Keratinocyte (primary cell): Measurements from ENCODE around the gene CCSER1. TPM values are rescaled to one million over a fixed set of nuclear protein-coding genes. Genes with fewer than 3 reads are reported as not detected.

Experiments used
- DNase-seq: peaks from one replicate; pipeline ENCODE4 v3.0.0-alpha.2; 2011; ENCODE audit warnings: low read depth, missing footprints, low spot score
- FAIRE-seq: peaks from 2 replicates; lab custom pipeline; 2011; peaks lifted over from hg19 to GRCh38; lab: Jason Lieb, UNC
- H2AFZ ChIP-seq: 2 replicates; pipeline ENCODE4 v1.6.0; 2012; ENCODE audit warnings: low read length, control low read depth, inconsistent platforms; ENCODE audit not compliant: control insufficient read depth
- H3K27ac ChIP-seq: 2 replicates; pipeline ENCODE4 v1.5.1; 2011; ENCODE audit warnings: low read length; ENCODE audit not compliant: control insufficient read depth, insufficient read depth
- H3K27me3 ChIP-seq: 3 replicates; pipeline ENCODE4 v1.6.0; 2011; ENCODE audit warnings: low read length; ENCODE audit not compliant: control insufficient read depth, insufficient read depth; ENCODE audit errors: extremely low read depth
- H3K36me3 ChIP-seq, 2 experiments: 2 replicates in 1 of 2; 3 replicates in 1 of 2; pipeline ENCODE4 v1.5.1; 2011; ENCODE audit warnings: low read length in 2 of 2, mild to moderate bottlenecking in 1 of 2; ENCODE audit not compliant: control insufficient read depth in 2 of 2, insufficient read depth in 2 of 2; ENCODE audit errors: extremely low read depth in 1 of 2
- H3K4me1 ChIP-seq: 3 replicates; pipeline ENCODE4 v1.5.1; 2011; ENCODE audit warnings: low read length; ENCODE audit not compliant: control insufficient read depth, insufficient read depth; ENCODE audit errors: extremely low read depth
- H3K4me2 ChIP-seq: 3 replicates; pipeline ENCODE4 v1.6.0; 2011; ENCODE audit warnings: low read depth, low read length; ENCODE audit not compliant: control insufficient read depth, insufficient read depth; ENCODE audit errors: extremely low read depth
- H3K4me3 ChIP-seq, 3 experiments: fragments of 200-600 bp in 1 of 3; sonication (generic) in 1 of 3; 2 replicates in 2 of 3; 3 replicates in 1 of 3; pipeline ENCODE4 v1.5.1; 2011 to 2016; ENCODE audit warnings: low read length in 3 of 3, mild to moderate bottlenecking in 3 of 3, control low read depth in 2 of 3, inconsistent platforms in 1 of 3, low read depth in 1 of 3, mixed read lengths in 1 of 3, mixed run types in 1 of 3, moderate library complexity in 1 of 3; ENCODE audit not compliant: control insufficient read depth in 2 of 3, insufficient read depth in 2 of 3; ENCODE audit errors: extremely low read depth in 1 of 3
- H3K79me2 ChIP-seq: 2 replicates; pipeline ENCODE4 v1.6.0; 2012; ENCODE audit warnings: low read length; ENCODE audit not compliant: control insufficient read depth, insufficient read depth
- H3K9ac ChIP-seq: 3 replicates; pipeline ENCODE4 v1.6.0; 2011; ENCODE audit warnings: low read length; ENCODE audit not compliant: control insufficient read depth, insufficient read depth; ENCODE audit errors: extremely low read depth
- H3K9me1 ChIP-seq: 3 replicates; pipeline ENCODE4 v1.6.0; 2011; ENCODE audit warnings: low read length; ENCODE audit not compliant: control insufficient read depth, insufficient read depth; ENCODE audit errors: extremely low read depth
- H3K9me3 ChIP-seq: 2 replicates; pipeline ENCODE4 v1.5.1; 2012; ENCODE audit warnings: low read depth, low read length; ENCODE audit not compliant: control insufficient read depth
- H4K20me1 ChIP-seq: 3 replicates; pipeline ENCODE4 v1.6.0; 2011; ENCODE audit warnings: low read length; ENCODE audit not compliant: control insufficient read depth, insufficient read depth; ENCODE audit errors: extremely low read depth
- EZH2 ChIP-seq: IDR thresholded peaks from one replicate; pipeline ENCODE4 v1.6.1; 2012; ENCODE audit warnings: inconsistent platforms, mild to moderate bottlenecking, low read length, moderate library complexity
- dilution Hi-C: fragments of 300-500 bp; cut with MboI; formaldehyde crosslinking; loops from one replicate; pipeline ENCODE4 v1.7.0; 2020; ENCODE audit warnings: low sequenced_read_pairs; ENCODE audit not compliant: extremely low pct_ligation_motif_present
- polyA plus RNA-seq, 5 experiments: library from polyadenylated mRNA; depleted of rRNA in 3 of 5; stranded (reverse) in 3 of 5; stranded (forward) in 1 of 5; unstranded in 1 of 5; fragments of >200 nt; gene quantifications; 1 replicate in 1 of 5; 2 replicates in 3 of 5; 3 replicates in 1 of 5; pipeline versions ENCODE4 v1.2.1 to v1.2.3, GENCODE V29; 2011 to 2012; ENCODE audit warnings: missing spikeins in 2 of 5, low read depth in 1 of 5, low replicate concordance in 1 of 5
- TF ChIP-seq, protein P1 (sequence below), 3 experiments: IDR thresholded peaks in 1 of 3; conservative IDR thresholded peaks in 1 of 3; optimal IDR thresholded peaks in 1 of 3; 2 replicates in 2 of 3; 3 replicates in 1 of 3; pipeline versions ENCODE3 to v1.5.1; 2011; ENCODE audit warnings: low read length in 3 of 3, mild to moderate bottlenecking in 3 of 3, moderate library complexity in 2 of 3, control low read depth in 1 of 3, inconsistent platforms in 1 of 3; ENCODE audit not compliant: insufficient read depth in 2 of 3; ENCODE audit errors: extremely low read depth in 1 of 3

CCSER1 gene
- polyA plus RNA-seq, 1 donor (not counting 4 experiments of a cell fraction or from before 2014, with no cell fraction given) = 1.2 TPM

- FAIRE-seq = no peak
- dilution Hi-C loops = no loop called here
- H3K4me1 ChIP-seq = peaks cover 9% of the 10 kb centered on the region
- no peak overlapping the region for H3K4me2 ChIP-seq
- no peaks in the 10 kb centered on the region for H3K9me1 ChIP-seq
- H3K9ac ChIP-seq = no peak overlapping the region
- H3K9me3 ChIP-seq = no peaks in the 10 kb centered on the region
- no peaks in the 10 kb centered on the region for H3K36me3 ChIP-seq
- TF ChIP-seq, protein P1, sequence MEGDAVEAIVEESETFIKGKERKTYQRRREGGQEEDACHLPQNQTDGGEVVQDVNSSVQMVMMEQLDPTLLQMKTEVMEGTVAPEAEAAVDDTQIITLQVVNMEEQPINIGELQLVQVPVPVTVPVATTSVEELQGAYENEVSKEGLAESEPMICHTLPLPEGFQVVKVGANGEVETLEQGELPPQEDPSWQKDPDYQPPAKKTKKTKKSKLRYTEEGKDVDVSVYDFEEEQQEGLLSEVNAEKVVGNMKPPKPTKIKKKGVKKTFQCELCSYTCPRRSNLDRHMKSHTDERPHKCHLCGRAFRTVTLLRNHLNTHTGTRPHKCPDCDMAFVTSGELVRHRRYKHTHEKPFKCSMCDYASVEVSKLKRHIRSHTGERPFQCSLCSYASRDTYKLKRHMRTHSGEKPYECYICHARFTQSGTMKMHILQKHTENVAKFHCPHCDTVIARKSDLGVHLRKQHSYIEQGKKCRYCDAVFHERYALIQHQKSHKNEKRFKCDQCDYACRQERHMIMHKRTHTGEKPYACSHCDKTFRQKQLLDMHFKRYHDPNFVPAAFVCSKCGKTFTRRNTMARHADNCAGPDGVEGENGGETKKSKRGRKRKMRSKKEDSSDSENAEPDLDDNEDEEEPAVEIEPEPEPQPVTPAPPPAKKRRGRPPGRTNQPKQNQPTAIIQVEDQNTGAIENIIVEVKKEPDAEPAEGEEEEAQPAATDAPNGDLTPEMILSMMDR (optimal IDR thresholded peaks at IDR 0.05 in 1 of 3, IDR thresholded peaks at IDR 0.05 in 1 of 3, conservative IDR thresholded peaks at IDR 0.05 in 1 of 3; ENCODE audit: extremely low read depth in 1 of 3, insufficient read depth in 2 of 3, low read length in 3 of 3) = no peak
- no peak for TF ChIP-seq EZH2
- H3K79me2 ChIP-seq = no peaks in the 10 kb centered on the region
- DNase-seq = no peak
- H3K27me3 ChIP-seq = no peaks in the 10 kb centered on the region
- H3K27ac ChIP-seq = no peak overlapping the region
- H2AFZ ChIP-seq = no peak overlapping the region
- no peaks in the 10 kb centered on the region for H4K20me1 ChIP-seq
- H3K4me3 ChIP-seq = no peak overlapping the region
These were observed 823.2 kb downstream of the CCSER1 start for GRCh38 chr4:90950385-90950841.

DNA sequence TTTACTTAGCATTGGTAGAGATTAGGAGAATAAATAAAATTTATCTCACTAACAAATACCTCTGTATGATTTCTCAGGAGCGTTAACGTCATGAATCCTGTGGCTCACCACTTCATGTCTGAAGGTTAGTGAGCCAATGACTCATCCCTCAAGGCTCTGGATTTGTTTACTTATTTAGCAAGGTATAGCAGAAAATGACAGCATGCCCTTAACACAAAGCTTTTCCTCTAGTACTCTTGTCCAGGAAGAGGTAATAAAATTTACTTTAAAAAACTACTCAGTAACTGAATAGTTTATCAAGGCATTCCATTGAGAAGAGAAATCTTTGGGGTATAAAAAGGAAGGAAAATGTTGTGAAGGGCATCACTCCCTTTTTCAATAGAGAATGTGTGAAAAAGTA is 823.8 kb downstream of the CCSER1 start:
- Histone ChIP-seq H3K27me3 (no peaks in the 10 kb centered on the region), H3K36me3 (no peaks in the 10 kb centered on the region), H3K9ac (no peak overlapping the region), H3K4me2 (no peak overlapping the region), H3K9me3 (no peaks in the 10 kb centered on the region), H2AFZ (no peak overlapping the region), H3K9me1 (no peaks in the 10 kb centered on the region), H3K4me1 (peaks cover 9% of the 10 kb centered on the region), H3K27ac (no peak overlapping the region), H4K20me1 (no peaks in the 10 kb centered on the region), H3K4me3 (no peak overlapping the region), H3K79me2 (no peaks in the 10 kb centered on the region)
- dilution Hi-C loops = no loop called here
- peak; percentile 83 for FAIRE-seq
- DNase-seq = peak; percentile 40
- no peak for TF ChIP-seq EZH2
- TF ChIP-seq, protein P1 (optimal IDR thresholded peaks at IDR 0.05 in 1 of 3, IDR thresholded peaks at IDR 0.05 in 1 of 3, conservative IDR thresholded peaks at IDR 0.05 in 1 of 3; ENCODE audit: extremely low read depth in 1 of 3, insufficient read depth in 2 of 3, low read length in 3 of 3) = no peak
